Hippocampal formation (tissue), 2 donors: ENCODE measurements around the gene FARP1.
"Not testable (repeated sequence)": the region's sequence is repeated elsewhere in the genome, so short reads cannot be mapped to it uniquely, and the experiment has no call there.

Experiments used
- DNase-seq, 2 donors: peaks; one replicate each; lab custom pipeline; 2025; lab: John Stamatoyannopoulos, UW

Gene FARP1

GRCh38 chr13:98228661-98229341 is 85.9 kb downstream of the FARP1 start:
- DNase-seq, result no peak

DNA sequence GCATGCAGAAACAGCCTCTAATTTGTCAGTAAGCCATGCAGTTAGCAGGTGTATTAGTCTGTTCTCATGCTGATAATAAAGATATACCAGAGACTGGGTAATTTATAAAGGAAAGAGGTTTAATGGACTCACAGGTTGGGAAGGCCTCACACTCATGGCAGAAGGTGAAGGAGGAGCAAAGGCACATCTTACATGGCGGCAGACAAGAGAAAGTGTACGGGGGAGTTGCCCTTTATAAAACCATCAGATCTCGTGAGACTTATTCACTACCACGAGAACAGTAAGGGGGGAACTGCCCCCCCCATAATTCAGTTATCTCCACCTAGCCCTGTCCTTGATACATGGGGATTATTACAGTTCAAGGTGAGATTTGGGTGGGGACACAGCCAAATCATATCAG is 87.9 kb downstream of the FARP1 start:
- DNase-seq, result not testable (repeated sequence)

DNA sequence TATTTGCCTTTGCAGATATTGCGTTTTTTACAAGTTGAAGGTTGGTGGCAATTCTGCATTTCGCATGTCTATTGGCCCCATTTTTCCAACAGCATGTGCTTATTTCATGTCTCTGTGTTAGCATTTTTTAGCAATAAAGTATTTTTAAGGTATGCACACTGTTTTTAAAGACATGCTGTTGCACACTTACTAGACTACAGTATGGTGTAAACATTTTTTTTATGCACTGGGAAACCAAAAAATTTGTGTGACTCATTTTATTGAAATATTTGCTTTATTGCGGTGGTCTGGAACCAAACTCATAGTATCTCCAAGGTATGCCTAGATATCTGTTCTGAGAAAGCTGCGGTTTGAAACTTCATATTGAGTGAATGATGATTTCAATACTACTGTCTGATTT is 89.6 kb downstream of the FARP1 start:
- DNase-seq, result no peak

- DNase-seq, result no peak
These were observed 90.2 kb downstream of the FARP1 start for GRCh38 chr13:98233127-98233526.

DNA sequence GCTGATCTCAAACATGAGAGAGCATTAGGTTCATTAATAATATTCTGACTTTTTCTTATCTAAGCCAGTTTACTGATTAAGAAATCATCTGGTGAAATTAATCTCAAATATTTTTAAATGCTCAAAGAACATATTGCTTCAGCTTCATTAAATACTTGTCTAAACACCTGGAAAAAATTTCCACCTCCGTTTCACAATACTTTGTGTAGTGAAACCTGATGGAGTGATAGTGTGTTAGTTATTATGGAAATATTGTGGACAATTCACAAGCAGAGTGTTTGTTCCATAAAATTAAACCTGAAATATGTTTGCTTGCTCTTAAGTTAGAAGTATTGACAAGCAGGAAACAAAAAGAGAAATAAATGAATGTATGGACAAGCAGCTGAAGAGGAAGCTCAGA is 91.5 kb downstream of the FARP1 start:
- DNase-seq, result no peak

DNA sequence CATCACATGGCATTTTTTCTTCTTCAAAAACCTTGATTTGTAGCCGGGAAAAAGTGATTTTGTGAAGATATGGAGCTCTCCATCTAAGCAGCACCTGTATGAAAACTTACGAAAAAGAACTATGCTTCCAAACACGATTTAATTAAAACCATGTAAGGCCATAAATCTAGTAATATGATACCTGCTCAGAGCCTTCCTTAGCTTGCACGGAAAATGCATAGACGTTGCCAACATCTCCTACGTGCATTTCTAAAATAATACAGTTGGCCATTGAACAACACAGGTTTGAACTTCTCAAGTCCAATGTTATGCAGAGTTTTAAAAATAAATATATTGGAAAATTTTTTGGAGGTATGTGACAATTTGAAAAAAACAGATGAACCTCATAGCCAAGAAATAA is 93.3 kb downstream of the FARP1 start:
- DNase-seq, result no peak

- DNase-seq, result no peak
These were observed 94.4 kb downstream of the FARP1 start for GRCh38 chr13:98237331-98237730.

DNA sequence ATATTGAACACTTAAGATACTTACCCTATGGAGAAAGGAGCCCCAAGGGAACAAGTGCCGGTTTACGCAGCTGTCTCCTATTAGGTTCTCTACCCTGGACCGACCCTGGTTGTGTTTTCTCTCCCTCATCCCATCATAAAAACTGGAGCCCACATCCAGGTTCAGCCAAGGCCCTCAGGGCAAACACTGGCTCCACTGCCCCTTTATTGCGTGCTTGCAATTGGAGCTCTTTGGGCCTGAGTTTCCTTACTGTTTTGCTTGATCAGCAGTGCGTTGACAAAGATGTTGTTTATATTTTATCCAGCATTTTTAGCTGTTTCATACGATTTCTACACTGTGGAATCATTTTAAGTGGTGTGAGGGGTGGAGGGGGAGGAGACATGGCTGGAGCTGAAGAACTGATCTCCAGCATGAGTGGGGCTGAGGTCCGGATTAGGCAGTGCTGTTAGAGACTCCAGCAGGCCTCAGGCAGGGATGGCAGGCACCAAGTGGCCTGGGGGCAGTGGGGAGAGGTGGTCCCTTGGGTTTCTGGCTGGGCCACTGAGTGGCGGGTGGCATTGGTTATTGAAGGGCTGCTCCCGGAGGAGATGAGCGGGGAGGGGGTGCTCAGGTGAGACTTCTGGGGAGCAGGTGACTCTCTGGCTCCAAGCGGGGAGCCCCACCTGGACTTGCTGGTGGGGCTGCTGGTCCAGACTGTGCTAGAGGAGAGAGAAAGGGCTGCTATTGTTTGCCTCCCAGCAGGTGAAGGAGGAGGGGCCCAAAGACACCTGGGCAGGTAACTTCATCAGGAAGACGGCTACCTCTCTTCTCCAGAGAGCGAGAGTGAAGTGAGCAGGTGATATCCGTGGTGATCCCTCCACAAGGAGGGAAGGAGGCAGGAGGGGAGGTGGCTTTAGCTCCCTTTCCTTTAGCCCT is 96.5 kb downstream of the FARP1 start:
- no peak for DNase-seq

DNA sequence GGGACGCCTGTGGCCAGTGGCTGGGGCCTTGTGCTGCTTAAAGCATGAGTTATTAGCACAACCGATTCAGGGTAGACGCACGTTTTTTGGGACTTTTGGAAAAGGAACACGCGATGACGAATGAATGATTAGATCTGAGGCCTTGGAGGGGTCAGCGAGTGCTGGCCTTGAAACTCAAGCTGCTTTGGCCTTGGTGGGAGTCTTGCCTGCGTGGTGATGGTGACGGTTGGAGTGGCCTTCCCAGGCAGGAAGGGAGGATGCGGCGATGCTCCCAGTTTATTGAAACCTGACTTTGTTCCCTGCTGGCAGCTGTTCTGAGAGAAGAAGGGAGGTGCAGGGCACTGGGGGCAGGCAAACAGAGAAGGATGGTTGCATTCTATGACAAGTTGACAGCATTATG is 97.2 kb downstream of the FARP1 start:
- DNase-seq, result no peak

DNA sequence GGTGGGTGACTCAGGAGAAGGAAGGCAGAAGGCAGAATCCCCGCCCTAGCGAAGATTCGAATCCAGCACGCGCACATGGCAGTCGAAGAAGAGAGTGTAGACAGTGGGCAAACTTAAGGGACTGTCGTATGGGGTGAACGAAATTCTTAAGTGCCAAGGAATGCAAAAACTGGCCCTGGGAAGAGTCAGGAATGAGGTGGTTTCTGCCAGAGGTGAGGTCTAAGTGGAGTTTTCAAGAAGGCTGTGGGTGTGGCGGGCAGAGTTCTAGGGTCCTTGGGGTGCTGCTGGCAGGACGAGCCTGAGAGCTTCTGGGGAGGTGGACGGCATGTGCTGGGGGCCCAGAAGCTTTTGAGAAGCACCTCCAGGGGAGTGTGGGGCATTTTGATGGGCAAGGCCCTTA is 98.1 kb downstream of the FARP1 start:
- no peak for DNase-seq

DNA sequence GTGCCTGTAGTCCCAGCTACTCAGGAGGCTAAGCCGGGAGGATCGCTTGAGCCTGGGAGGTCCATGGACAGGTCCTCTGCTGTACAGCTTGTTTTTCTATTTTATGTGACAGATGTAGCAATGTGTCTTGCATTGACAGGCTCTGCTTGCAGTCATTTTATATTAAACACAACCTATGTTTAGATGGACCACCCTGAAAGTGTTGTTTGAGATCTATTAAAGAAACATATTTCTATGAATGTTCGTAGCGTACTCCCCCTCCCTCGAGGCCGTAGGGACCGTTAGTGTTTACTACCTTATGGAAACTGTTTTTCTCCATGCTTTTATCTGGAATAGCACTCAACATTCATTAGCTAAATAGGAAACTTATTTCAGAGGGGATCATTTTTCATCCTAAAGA is 99.1 kb downstream of the FARP1 start:
- DNase-seq, result no peak

GRCh38 chr13:98242403-98242802 is 99.5 kb downstream of the FARP1 start:
- DNase-seq, result no peak

- DNase-seq, result no peak
These were observed 101.0 kb downstream of the FARP1 start for GRCh38 chr13:98243929-98244272.

DNA sequence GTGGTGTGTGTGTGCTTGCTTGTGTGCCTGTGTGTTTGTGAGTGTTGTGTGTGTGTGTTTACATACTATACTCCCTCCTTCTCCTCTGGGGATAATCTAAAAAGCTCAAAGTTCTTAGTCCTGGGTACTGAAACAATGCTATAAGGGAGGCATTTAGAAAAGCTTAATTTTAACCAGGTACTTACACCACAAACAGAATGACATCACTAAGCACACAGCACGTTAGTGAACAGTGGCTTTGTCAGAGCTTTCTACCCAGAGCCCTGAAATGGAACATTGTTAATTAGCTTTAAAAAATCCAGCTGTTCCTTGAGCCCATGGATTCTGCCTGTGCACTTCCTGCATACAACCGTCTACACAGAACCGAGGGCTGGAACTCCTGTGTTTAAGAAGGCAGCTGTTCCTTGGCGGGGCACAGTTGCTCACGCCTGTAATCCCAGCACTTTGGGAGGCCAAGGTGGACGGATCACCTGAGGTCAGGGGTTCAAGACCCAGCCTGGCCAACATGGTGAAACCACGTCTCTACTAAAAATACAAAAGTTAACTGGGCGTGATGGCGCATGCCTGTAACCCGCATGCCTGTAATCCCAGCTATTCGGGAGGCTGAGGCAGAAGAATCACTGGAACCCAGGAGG is 103.8 kb downstream of the FARP1 start:
- no peak for DNase-seq

DNA sequence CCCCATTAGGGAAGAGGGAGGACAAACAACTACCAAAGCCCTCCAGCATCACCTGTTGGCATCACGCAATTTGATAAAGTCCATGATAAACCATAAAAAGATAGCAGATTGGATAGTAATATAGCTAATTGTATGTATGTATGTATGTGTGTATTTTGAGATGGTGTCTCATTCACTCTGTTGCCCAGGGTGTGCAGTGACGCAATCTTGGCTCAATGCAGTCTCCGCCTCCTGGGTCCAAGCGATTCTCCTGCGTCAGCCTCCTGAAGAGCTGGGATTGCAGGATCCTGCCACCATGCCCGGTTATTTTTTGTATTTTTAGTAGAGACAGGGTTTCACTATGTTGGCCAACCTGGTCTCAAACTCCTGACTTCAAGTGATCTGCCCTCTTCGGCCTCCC is 108.8 kb downstream of the FARP1 start:
- DNase-seq, result no peak

- DNase-seq, result no peak
These were observed 110.1 kb downstream of the FARP1 start for GRCh38 chr13:98252931-98253470.

DNA sequence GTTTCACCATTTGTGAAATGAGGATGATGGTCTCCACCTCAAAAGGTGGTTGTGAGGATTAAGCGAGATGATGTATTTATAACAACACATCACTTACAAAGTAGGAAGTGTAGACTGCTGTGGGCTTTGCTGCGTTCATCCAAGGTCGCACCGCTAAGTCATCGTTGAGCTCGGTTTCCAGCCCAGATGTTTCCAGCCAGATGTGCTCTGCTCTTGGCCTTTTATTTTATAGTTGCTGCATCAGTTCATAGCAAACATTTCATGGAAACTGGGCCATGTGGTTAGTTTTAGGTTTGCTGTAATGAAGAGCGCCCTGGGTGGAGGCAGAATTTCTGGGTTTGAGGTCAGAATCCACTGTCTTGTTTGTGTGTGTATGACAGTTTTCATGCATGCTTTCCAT is 110.6 kb downstream of the FARP1 start:
- DNase-seq, result no peak

GRCh38 chr13:98254513-98254912 is 111.6 kb downstream of the FARP1 start:
- DNase-seq, result no peak

GRCh38 chr13:98258226-98258625 is 115.3 kb downstream of the FARP1 start:
- DNase-seq, result no peak

DNA sequence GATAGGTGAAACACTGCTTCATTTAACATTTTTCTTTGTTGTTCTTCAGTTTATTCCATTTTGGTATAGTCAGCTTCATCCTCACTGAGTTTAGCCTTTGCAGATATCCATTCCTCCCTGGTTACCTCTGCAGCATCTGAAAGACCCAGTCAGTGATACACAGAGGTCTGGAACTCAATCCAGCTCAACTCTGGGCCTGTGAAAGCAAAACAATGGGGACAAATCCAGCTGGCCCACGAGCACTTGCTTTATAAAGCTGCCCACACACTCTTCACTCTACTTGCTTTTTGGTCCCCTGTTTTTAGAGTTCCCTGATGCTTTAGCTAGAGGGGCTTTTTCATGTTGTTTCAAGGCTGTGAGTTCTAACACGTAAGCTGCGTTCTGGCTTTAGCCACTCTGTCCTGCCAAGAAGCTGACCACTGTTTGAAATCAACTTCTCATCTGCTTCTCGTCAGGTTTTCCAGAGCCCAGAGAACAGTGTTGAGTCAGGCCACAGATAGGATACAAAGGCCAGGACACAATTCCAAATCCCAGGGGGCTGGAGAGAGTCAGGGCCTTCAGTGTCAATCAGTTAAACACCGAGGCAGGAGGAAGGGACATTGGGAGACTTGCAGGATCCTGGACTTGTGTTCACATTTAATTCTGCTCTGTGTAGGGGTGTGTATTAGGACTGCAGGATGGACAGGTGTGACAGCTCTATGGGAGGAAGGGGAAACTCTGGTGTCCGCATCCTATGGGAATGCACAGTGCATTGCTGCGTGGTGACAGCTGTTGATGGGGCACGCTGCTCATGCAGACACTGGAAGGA is 117.7 kb downstream of the FARP1 start:
- DNase-seq, result no peak

- no peak for DNase-seq
These were observed 118.3 kb downstream of the FARP1 start for GRCh38 chr13:98261165-98261702.

DNA sequence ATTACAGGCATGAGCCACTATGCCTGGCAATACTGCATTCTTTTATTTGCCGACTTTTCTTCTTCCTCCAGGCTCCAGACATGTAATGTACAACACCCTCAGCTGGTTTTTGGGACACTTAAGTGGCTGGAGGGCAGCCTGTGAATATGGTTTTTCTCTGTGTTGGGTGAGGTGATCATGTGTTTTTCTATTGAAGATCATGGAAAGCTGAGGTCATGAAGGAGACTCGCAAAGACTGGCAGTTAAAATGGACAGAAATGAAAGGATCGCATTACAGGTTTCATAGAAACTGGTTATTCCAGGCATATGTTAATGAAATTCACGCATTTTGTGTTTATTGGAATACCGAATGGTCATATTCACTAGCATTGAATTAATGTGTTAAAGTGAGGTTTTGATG is 119.4 kb downstream of the FARP1 start:
- no peak for DNase-seq
